A549 (cell line): Measurements from ENCODE around the gene TGFBR3. TPM values are rescaled to one million over a fixed set of nuclear protein-coding genes. Genes with fewer than 3 reads are reported as not detected.

ENCODE experiments used
- ATAC-seq, 2 experiments: fragments of 200-7000 bp in 1 of 2; fragments of >200 bp in 1 of 2; cut with Nextera tagmentation in 1 of 2; cut with Tn5 transposase in 1 of 2; 3 replicates each; pipeline versions ENCODE4 v1.8.0 to v1.9.1; 2018 to 2020; ENCODE audit warnings: mild to moderate bottlenecking in 1 of 2, moderate library complexity in 1 of 2
- CTCF ChIA-PET: fragments of 300-600 bp; sonication (Branson Sonifier 250); formaldehyde crosslinking; extraction: SDS; loops from one replicate; lab custom pipeline; 2021; ENCODE audit warnings: antibody characterized with exemption, inconsistent platforms; lab: Yijun Ruan, JAX
- POLR2A ChIA-PET: fragments of 350-600 bp; formaldehyde crosslinking; extraction: SDS; loops from one replicate; lab custom pipeline; 2021; ENCODE audit warnings: antibody characterized with exemption, inconsistent platforms; lab: Yijun Ruan, JAX
- DNase-seq, 2 experiments: peaks; one replicate each; pipeline versions ENCODE4 v3.0.0 to v3.0.0-alpha.2; 2011 to 2016; ENCODE audit warnings: low read depth in 1 of 2, low spot score in 1 of 2
- FAIRE-seq: peaks from 2 replicates; lab custom pipeline; 2011; peaks lifted over from hg19 to GRCh38; lab: Jason Lieb, UNC
- H3K27ac ChIP-seq, 2 experiments: fragments of >200 bp; sonication (Bioruptor Twin); formaldehyde crosslinking; 3 replicates each; pipeline ENCODE4 v1.5.1; 2016 to 2017
- H3K4me1 ChIP-seq: fragments of >200 bp; sonication (Bioruptor Twin); formaldehyde crosslinking; 3 replicates; pipeline ENCODE4 v1.6.1; 2016
- H3K4me2 ChIP-seq: fragments of >200 bp; sonication (Bioruptor Twin); formaldehyde crosslinking; 3 replicates; pipeline ENCODE4 v1.6.1; 2016
- H3K4me3 ChIP-seq: fragments of >200 bp; sonication (Bioruptor Twin); formaldehyde crosslinking; 3 replicates; pipeline ENCODE4 v1.5.1; 2016
- H3K9me3 ChIP-seq: fragments of >200 bp; sonication (Bioruptor Twin); formaldehyde crosslinking; 3 replicates; pipeline ENCODE4 v1.6.1; 2016
- BCL3 ChIP-seq: fragments of >200 bp; sonication (Bioruptor Twin); formaldehyde crosslinking; IDR thresholded peaks from 3 replicates; pipeline ENCODE4 v1.6.1; 2016
- BHLHE40 ChIP-seq: IDR thresholded peaks from 2 replicates; pipeline ENCODE4 v1.6.1; 2012; ENCODE audit warnings: low read depth, low read length, inconsistent platforms
- CBX2 ChIP-seq: fragments of 200-600 bp; sonication (generic); IDR thresholded peaks from 2 replicates; pipeline ENCODE4 v1.6.1; 2016; ENCODE audit warnings: low read depth, mild to moderate bottlenecking, borderline replicate concordance
- CTCF ChIP-seq: fragments of >200 bp; sonication (Bioruptor Twin); formaldehyde crosslinking; IDR thresholded peaks from 3 replicates; pipeline ENCODE4 v1.5.1; 2016
- E2F6 ChIP-seq: IDR thresholded peaks from 2 replicates; pipeline ENCODE4 v1.6.1; 2012; ENCODE audit warnings: low read depth, borderline replicate concordance
- EHF ChIP-seq: fragments of 250-450 bp; sonication (Bioruptor Pico); IDR thresholded peaks from 2 replicates; pipeline ENCODE4 v1.5.0; 2020; ENCODE audit warnings: mild to moderate bottlenecking
- ELK1 ChIP-seq: fragments of 150-350 bp; IDR thresholded peaks from 2 replicates; pipeline ENCODE4 v1.6.1; 2014; ENCODE audit warnings: low read depth, mild to moderate bottlenecking, low read length
- GATA3 ChIP-seq: IDR thresholded peaks from 2 replicates; pipeline ENCODE4 v1.6.1; 2012; ENCODE audit warnings: borderline replicate concordance
- HDAC2 ChIP-seq: fragments of 200-600 bp; sonication (generic); IDR thresholded peaks from 2 replicates; pipeline ENCODE4 v1.6.1; 2016
- HMGXB4 ChIP-seq: fragments of 250-450 bp; sonication (Bioruptor Pico); IDR thresholded peaks from 2 replicates; pipeline ENCODE4 v1.5.0; 2021; ENCODE audit warnings: mild to moderate bottlenecking, moderate library complexity, borderline replicate concordance
- HOXB13 ChIP-seq: fragments of 250-450 bp; sonication (Bioruptor Pico); IDR thresholded peaks from 2 replicates; pipeline ENCODE4 v1.5.0; 2020; ENCODE audit warnings: low read depth, mild to moderate bottlenecking, moderate library complexity
- HOXB5 ChIP-seq: fragments of 250-450 bp; sonication (Bioruptor Pico); IDR thresholded peaks from 2 replicates; pipeline ENCODE4 v1.5.0; 2020; ENCODE audit warnings: mild to moderate bottlenecking, moderate library complexity
- KDM5A ChIP-seq: fragments of 200-600 bp; sonication (generic); IDR thresholded peaks from 2 replicates; pipeline ENCODE4 v1.6.1; 2016; ENCODE audit warnings: antibody characterized with exemption, mild to moderate bottlenecking
- MAZ ChIP-seq: fragments of 150-350 bp; IDR thresholded peaks from 2 replicates; pipeline ENCODE4 v1.6.1; 2014; ENCODE audit warnings: antibody characterized with exemption, low read depth, low read length, borderline replicate concordance
- MYC ChIP-seq: IDR thresholded peaks from 2 replicates; pipeline ENCODE4 v1.6.1; 2012; ENCODE audit warnings: mild to moderate bottlenecking, inconsistent platforms, low read length, improper control_type of control experiment, borderline replicate concordance
- NPAS2 ChIP-seq: fragments of 250-450 bp; sonication (Bioruptor Pico); IDR thresholded peaks from 2 replicates; pipeline ENCODE4 v1.8.0; 2022; ENCODE audit warnings: mild to moderate bottlenecking, moderate library complexity, borderline replicate concordance
- RAD21 ChIP-seq, 2 experiments: fragments of >200 bp in 1 of 2; sonication (Bioruptor Twin) in 1 of 2; formaldehyde crosslinking in 1 of 2; IDR thresholded peaks in 1 of 2; conservative IDR thresholded peaks in 1 of 2; 2 replicates in 1 of 2; 3 replicates in 1 of 2; pipeline ENCODE4 v1.6.1; 2012 to 2018; ENCODE audit warnings: inconsistent platforms in 1 of 2
- SREBF2 ChIP-seq: fragments of 450-650 bp; IDR thresholded peaks from 2 replicates; pipeline ENCODE4 v1.6.1; 2014; ENCODE audit warnings: mild to moderate bottlenecking, moderate library complexity
- TP53 ChIP-seq: fragments of 250-450 bp; sonication (Bioruptor Pico); IDR thresholded peaks from 2 replicates; pipeline ENCODE4 v1.5.0; 2021; ENCODE audit warnings: mild to moderate bottlenecking, moderate library complexity
- ZC3H11A ChIP-seq: fragments of 450-650 bp; IDR thresholded peaks from 2 replicates; pipeline ENCODE4 v1.6.1; 2014; ENCODE audit warnings: antibody characterized with exemption, mild to moderate bottlenecking
- ZFP36 ChIP-seq: fragments of 450-650 bp; IDR thresholded peaks from 2 replicates; pipeline ENCODE4 v1.6.1; 2014; ENCODE audit warnings: borderline replicate concordance; ENCODE audit not compliant: partially characterized antibody
- ZNF302 ChIP-seq: fragments of 250-450 bp; sonication (Bioruptor Pico); IDR thresholded peaks from 2 replicates; pipeline ENCODE4 v1.9.0; 2021; ENCODE audit warnings: inconsistent platforms, mild to moderate bottlenecking, moderate library complexity
- WGBS: methylation state at CpG from one replicate; pipeline ENCODE4 v1.1.6; 2017; ENCODE audit errors: missing lambda C conversion rate; 5-methylcytosine and 5-hydroxymethylcytosine counted together
- polyA plus RNA-seq, 4 experiments: library from polyadenylated mRNA; depleted of rRNA in 3 of 4; stranded (reverse); fragments of >200 nt; fragmentation: RNase III in 1 of 4; extraction: RNeasy Plus Mini Kit Qiagen cat#74134 plus additional on column Dnase treatment in 1 of 4; gene quantifications; 2 replicates in 3 of 4; 3 replicates in 1 of 4; pipeline ENCODE4 v1.2.3, GENCODE V29; 2011 to 2017

Gene TGFBR3
- polyA plus RNA-seq, 2 of the 4 experiments (the other 2 are of a cell fraction), result 5.0 to 8.9 TPM

- no peak for ATAC-seq
- Histone ChIP-seq H3K4me2 (no peak overlapping the region), H3K4me1 (peaks cover 13% of the 10 kb centered on the region; the same call in 1 of the 3 replicates), H3K27ac (no peak overlapping the region), H3K9me3 (no peaks in the 10 kb centered on the region), H3K4me3 (no peak overlapping the region)
- TF ChIP-seq SREBF2, result no peak
- no peak for TF ChIP-seq BHLHE40
- no peak for TF ChIP-seq MAZ
- TF ChIP-seq HOXB13, result no peak
- TF ChIP-seq ZC3H11A, result no peak
- TF ChIP-seq TP53, result no peak
- TF ChIP-seq KDM5A, result no peak
- TF ChIP-seq GATA3, result no peak
- TF ChIP-seq HMGXB4 (CRISPR knock-in tag), result no peak
- no peak for TF ChIP-seq EHF
- no peak for TF ChIP-seq HDAC2
- TF ChIP-seq E2F6, result no peak
- TF ChIP-seq NPAS2 (CRISPR knock-in tag), result no peak
- no peak for TF ChIP-seq CBX2
- TF ChIP-seq ELK1, result no peak
- no peak for TF ChIP-seq RAD21 (conservative IDR thresholded peaks at IDR 0.05 in 1 of 2, IDR thresholded peaks at IDR 0.05 in 1 of 2)
- no peak for TF ChIP-seq MYC
- no peak for TF ChIP-seq ZNF302 (CRISPR knock-in tag)
- TF ChIP-seq HOXB5, result no peak
- TF ChIP-seq ZFP36, result no peak
- ChIA-PET CTCF (interaction anchor here (0.6 to 1.0 kb wide), 5 partner anchors 18 to 1154 kb away, joined by 3 to 5 read pairs (median 4); partner anchors contain the start of gene TGFBR3), POLR2A (no interaction called here)
- FAIRE-seq, result no peak
- no peak for DNase-seq
- WGBS, result 90% methylated on average over 5 of the region's 5 CpGs
These were observed 19.5 kb downstream of the TGFBR3 start for GRCh38 chr1:91866425-91866824.

GRCh38 chr1:91864017-91864700 is 21.8 kb downstream of the TGFBR3 start:
- Histone ChIP-seq H3K4me2 (0 out of 3 replicates have a peak overlapping the region, but pooled peaks have one; percentile 30), H3K9me3 (no peaks in the 10 kb centered on the region), H3K4me3 (no peak overlapping the region), H3K4me1 (peaks cover 8% of the 10 kb centered on the region; the same call in 1 of the 3 replicates), H3K27ac (peak overlapping the region in 1 of 2 experiments; percentile 6; a peak in 3 of 6 replicates)
- 76% methylated on average over 5 of the region's 5 CpGs for WGBS
- FAIRE-seq, result no peak
- TF ChIP-seq BCL3, result no peak
- TF ChIP-seq KDM5A, result no peak
- no peak for TF ChIP-seq CTCF
- no peak for TF ChIP-seq CBX2
- no peak for TF ChIP-seq SREBF2
- POLR2A ChIA-PET, result no interaction called here
- no peak for DNase-seq
- ATAC-seq, result no peak
- CTCF ChIA-PET, result interaction anchor here (0.6 to 1.2 kb wide), 3 partner anchors 7 to 20 kb away, joined by 3 read pairs; no protein-coding TSS in a partner anchor
